Frontal cortex (tissue), 4 donors: Measurements from ENCODE around the gene CDYL. TPM values are rescaled to one million over a fixed set of nuclear protein-coding genes. Genes with fewer than 3 reads are reported as not detected.
"Not testable (repeated sequence)": the region's sequence is repeated elsewhere in the genome, so short reads cannot be mapped to it uniquely, and the experiment has no call there.

Source experiments
- DNase-seq, 2 donors: peaks; one replicate each; pipeline ENCODE4 v3.0.0; 2012; ENCODE audit warnings: low spot score in 2 of 2
- FAIRE-seq: peaks from 2 replicates; lab custom pipeline; 2012; peaks lifted over from hg19 to GRCh38; lab: Jason Lieb, UNC
- total RNA-seq: library from RNA; depleted of rRNA; stranded (reverse); fragments of >200 nt; gene quantifications from one replicate; pipeline ENCODE4 v1.2.3, GENCODE V29; 2014
- donor health status: control.
- donor health status: control.
- donor health status: control.

Gene CDYL
- total RNA-seq, 1 donor from 2014 or later, result 24.1 TPM

GRCh38 chr6:4973415-4973814, 197.2 kb downstream of the CDYL start:
- DNase-seq (no peak), FAIRE-seq (no peak)

GRCh38 chr6:4973982-4974745, 198.0 kb downstream of the CDYL start:
- DNase-seq, result no peak
- no peak for FAIRE-seq

GRCh38 chr6:4974962-4975361, 198.8 kb downstream of the CDYL start:
- no peak for FAIRE-seq
- DNase-seq, result no peak

GRCh38 chr6:4975506-4975905, 199.3 kb downstream of the CDYL start:
- no peak for FAIRE-seq

GRCh38 chr6:4977468-4977867, 201.3 kb downstream of the CDYL start:
- FAIRE-seq, result no peak
- no peak for DNase-seq

More at GRCh38 chr6:4975506-4975905, 199.3 kb downstream of the CDYL start:
- no peak for DNase-seq

- FAIRE-seq, result no peak
- no peak for DNase-seq
Observed at GRCh38 chr6:4979426-4979825, 203.2 kb downstream of the CDYL start.

GRCh38 chr6:4981761-4982160, 205.6 kb downstream of the CDYL start:
- DNase-seq, result no peak

GRCh38 chr6:4983322-4983721, 207.1 kb downstream of the CDYL start:
- no peak for FAIRE-seq
- no peak for DNase-seq

More at GRCh38 chr6:4981761-4982160, 205.6 kb downstream of the CDYL start:
- no peak for FAIRE-seq

GRCh38 chr6:4986999-4987398, 210.8 kb downstream of the CDYL start:
- FAIRE-seq (no peak), DNase-seq (no peak)

- no peak for FAIRE-seq
- DNase-seq, result no peak
Observed at GRCh38 chr6:4987432-4987831, 211.2 kb downstream of the CDYL start.

- DNase-seq, result no peak
- no peak for FAIRE-seq
Observed at GRCh38 chr6:4994741-4995140, 218.5 kb downstream of the CDYL start.

- DNase-seq, result no peak
- no peak for FAIRE-seq
Observed at GRCh38 chr6:4997862-4998261, 221.7 kb downstream of the CDYL start.

- DNase-seq, result no peak
Observed at GRCh38 chr6:4999586-4999985, 223.4 kb downstream of the CDYL start.

GRCh38 chr6:5003604-5004372, 227.6 kb downstream of the CDYL start, which contains the start of gene RPP40:
TSS of gene RPP40 (minus strand) at chr6:5004037. CDS start at chr6:5004002, 35 bp downstream.
- peak; percentile 90 to 93 for DNase-seq
- FAIRE-seq, result no peak

More at GRCh38 chr6:4999586-4999985, 223.4 kb downstream of the CDYL start:
- no peak for FAIRE-seq

GRCh38 chr6:5004373-5005037, 228.3 kb downstream of the CDYL start:
- FAIRE-seq, result no peak
- no peak for DNase-seq

- DNase-seq, FAIRE-seq: not testable (repeated sequence)
Observed at GRCh38 chr6:5005038-5005433, 228.8 kb downstream of the CDYL start.
